Measurements from ENCODE around the gene KRT31.

DNA sequence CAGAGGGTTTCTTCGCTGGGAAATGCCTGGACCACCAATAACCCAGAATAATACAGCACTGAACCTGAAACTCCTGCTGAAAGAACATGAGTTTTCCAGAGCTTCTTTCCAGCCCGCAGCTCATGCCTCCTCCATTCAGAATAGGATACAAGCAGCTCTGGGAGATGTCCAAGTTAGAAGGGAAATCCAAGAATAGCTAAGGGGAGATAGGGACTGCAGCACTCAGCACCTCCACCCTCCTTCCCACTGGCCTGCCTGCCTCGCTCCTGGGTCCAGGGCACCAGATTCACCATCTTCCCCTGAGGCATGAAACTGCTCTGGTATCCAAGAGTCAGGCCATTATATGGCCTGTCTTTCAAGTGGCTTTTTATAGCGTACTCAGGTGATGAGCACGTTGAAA is 4.1 kb downstream of the KRT31 start:
- TF ChIP-seq ELF4 (CRISPR knock-in tag; IDR thresholded peaks at IDR 0.05; ENCODE audit: borderline replicate concordance) (no peak), ARNT (IDR thresholded peaks at IDR 0.05) (no peak), ZNF549 (CRISPR knock-in tag; IDR thresholded peaks at IDR 0.05) (no peak)
- TF ChIP-seq, protein P1, sequence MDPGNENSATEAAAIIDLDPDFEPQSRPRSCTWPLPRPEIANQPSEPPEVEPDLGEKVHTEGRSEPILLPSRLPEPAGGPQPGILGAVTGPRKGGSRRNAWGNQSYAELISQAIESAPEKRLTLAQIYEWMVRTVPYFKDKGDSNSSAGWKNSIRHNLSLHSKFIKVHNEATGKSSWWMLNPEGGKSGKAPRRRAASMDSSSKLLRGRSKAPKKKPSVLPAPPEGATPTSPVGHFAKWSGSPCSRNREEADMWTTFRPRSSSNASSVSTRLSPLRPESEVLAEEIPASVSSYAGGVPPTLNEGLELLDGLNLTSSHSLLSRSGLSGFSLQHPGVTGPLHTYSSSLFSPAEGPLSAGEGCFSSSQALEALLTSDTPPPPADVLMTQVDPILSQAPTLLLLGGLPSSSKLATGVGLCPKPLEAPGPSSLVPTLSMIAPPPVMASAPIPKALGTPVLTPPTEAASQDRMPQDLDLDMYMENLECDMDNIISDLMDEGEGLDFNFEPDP (CRISPR knock-in tag; conservative IDR thresholded peaks at IDR 0.05): no peak
- TF ChIP-seq, protein P2, sequence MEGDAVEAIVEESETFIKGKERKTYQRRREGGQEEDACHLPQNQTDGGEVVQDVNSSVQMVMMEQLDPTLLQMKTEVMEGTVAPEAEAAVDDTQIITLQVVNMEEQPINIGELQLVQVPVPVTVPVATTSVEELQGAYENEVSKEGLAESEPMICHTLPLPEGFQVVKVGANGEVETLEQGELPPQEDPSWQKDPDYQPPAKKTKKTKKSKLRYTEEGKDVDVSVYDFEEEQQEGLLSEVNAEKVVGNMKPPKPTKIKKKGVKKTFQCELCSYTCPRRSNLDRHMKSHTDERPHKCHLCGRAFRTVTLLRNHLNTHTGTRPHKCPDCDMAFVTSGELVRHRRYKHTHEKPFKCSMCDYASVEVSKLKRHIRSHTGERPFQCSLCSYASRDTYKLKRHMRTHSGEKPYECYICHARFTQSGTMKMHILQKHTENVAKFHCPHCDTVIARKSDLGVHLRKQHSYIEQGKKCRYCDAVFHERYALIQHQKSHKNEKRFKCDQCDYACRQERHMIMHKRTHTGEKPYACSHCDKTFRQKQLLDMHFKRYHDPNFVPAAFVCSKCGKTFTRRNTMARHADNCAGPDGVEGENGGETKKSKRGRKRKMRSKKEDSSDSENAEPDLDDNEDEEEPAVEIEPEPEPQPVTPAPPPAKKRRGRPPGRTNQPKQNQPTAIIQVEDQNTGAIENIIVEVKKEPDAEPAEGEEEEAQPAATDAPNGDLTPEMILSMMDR (CRISPR knock-in tag; IDR thresholded peaks at IDR 0.05): no peak
- TF ChIP-seq, protein P3, sequence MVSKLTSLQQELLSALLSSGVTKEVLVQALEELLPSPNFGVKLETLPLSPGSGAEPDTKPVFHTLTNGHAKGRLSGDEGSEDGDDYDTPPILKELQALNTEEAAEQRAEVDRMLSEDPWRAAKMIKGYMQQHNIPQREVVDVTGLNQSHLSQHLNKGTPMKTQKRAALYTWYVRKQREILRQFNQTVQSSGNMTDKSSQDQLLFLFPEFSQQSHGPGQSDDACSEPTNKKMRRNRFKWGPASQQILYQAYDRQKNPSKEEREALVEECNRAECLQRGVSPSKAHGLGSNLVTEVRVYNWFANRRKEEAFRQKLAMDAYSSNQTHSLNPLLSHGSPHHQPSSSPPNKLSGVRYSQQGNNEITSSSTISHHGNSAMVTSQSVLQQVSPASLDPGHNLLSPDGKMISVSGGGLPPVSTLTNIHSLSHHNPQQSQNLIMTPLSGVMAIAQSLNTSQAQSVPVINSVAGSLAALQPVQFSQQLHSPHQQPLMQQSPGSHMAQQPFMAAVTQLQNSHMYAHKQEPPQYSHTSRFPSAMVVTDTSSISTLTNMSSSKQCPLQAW (CRISPR knock-in tag; IDR thresholded peaks at IDR 0.05): no peak
